HepG2 (cell line): ENCODE measurements around the gene ZNF211. TPM values are rescaled to one million over a fixed set of nuclear protein-coding genes. Genes with fewer than 3 reads are reported as not detected.
A peak's percentile ranks its signal among the peaks of the same experiment; 100 is the strongest.

Experiments
- ARHGAP35 ChIP-seq: sonication (generic); formaldehyde crosslinking; IDR thresholded peaks from 2 replicates; pipeline ENCODE4 v1.9.0; 2022; ENCODE audit warnings: mild to moderate bottlenecking, inconsistent platforms, moderate library complexity, missing genetic modification reagents, borderline replicate concordance
- ATM ChIP-seq: fragments of 450-650 bp; IDR thresholded peaks from 2 replicates; pipeline ENCODE4 v1.7.1; 2017; ENCODE audit warnings: mild to moderate bottlenecking, borderline replicate concordance
- FOXK2 ChIP-seq: fragments of 450-650 bp; IDR thresholded peaks from 2 replicates; pipeline ENCODE4 v1.6.1; 2016
- FOXM1 ChIP-seq: sonication (generic); formaldehyde crosslinking; IDR thresholded peaks from 2 replicates; pipeline ENCODE4 v1.5.0; 2020; ENCODE audit warnings: missing genetic modification reagents
- GPN1 ChIP-seq: sonication (generic); formaldehyde crosslinking; IDR thresholded peaks from 2 replicates; pipeline ENCODE4 v1.5.1; 2020; ENCODE audit warnings: missing genetic modification reagents, borderline replicate concordance
- HNRNPUL1 ChIP-seq: fragments of 200-400 bp; formaldehyde crosslinking; IDR thresholded peaks from 2 replicates; pipeline ENCODE4 v1.6.1; 2017; ENCODE audit warnings: low read depth, mild to moderate bottlenecking, low read length, moderate library complexity
- MAFK ChIP-seq, 2 experiments: IDR thresholded peaks in 1 of 2; conservative IDR thresholded peaks in 1 of 2; 2 replicates each; pipeline ENCODE4 v1.6.1; 2011; ENCODE audit warnings: improper control_type of control experiment in 2 of 2, low read length in 2 of 2
- MXD4 ChIP-seq: IDR thresholded peaks from 2 replicates; pipeline ENCODE4 v1.6.1; 2016; ENCODE audit warnings: mild to moderate bottlenecking, missing biosample characterization, missing genetic modification reagents
- MYPOP ChIP-seq: sonication (generic); formaldehyde crosslinking; IDR thresholded peaks from 2 replicates; pipeline ENCODE4 v1.8.1; 2023; ENCODE audit warnings: mild to moderate bottlenecking, moderate library complexity, missing genetic modification reagents
- NFE2L2 ChIP-seq: fragments of 150-350 bp; IDR thresholded peaks from 2 replicates; pipeline ENCODE4 v1.6.1; 2014; ENCODE audit warnings: low read length
- NR0B2 ChIP-seq: sonication (generic); formaldehyde crosslinking; IDR thresholded peaks from 2 replicates; pipeline ENCODE4 v1.4.0; 2020; ENCODE audit warnings: mild to moderate bottlenecking, missing genetic modification reagents
- PITX1 ChIP-seq: sonication (generic); formaldehyde crosslinking; IDR thresholded peaks from 2 replicates; pipeline ENCODE4 v1.5.1; 2020; ENCODE audit warnings: mild to moderate bottlenecking, missing genetic modification reagents
- POLR2AphosphoS2 ChIP-seq: IDR thresholded peaks from 2 replicates; pipeline ENCODE4 v1.6.1; 2011; ENCODE audit warnings: low read depth, low read length, improper control_type of control experiment
- POLR2AphosphoS5 ChIP-seq: IDR thresholded peaks from 2 replicates; pipeline ENCODE4 v1.6.1; 2012; ENCODE audit warnings: low read depth, low read length
- RELA ChIP-seq: sonication (generic); formaldehyde crosslinking; IDR thresholded peaks from 2 replicates; pipeline ENCODE4 v1.4.0; 2020; ENCODE audit warnings: missing genetic modification reagents
- SKI ChIP-seq: fragments of 450-650 bp; IDR thresholded peaks from one replicate; pipeline ENCODE4 v1.6.1; 2018; ENCODE audit warnings: mild to moderate bottlenecking; ENCODE audit not compliant: partially characterized antibody
- SMYD3 ChIP-seq: sonication (generic); formaldehyde crosslinking; IDR thresholded peaks from 2 replicates; pipeline ENCODE4 v1.8.1; 2023; ENCODE audit warnings: mild to moderate bottlenecking, missing genetic modification reagents
- SNAI1 ChIP-seq: sonication (generic); formaldehyde crosslinking; IDR thresholded peaks from 2 replicates; pipeline ENCODE4 v1.5.0; 2020; ENCODE audit warnings: mild to moderate bottlenecking, missing genetic modification reagents, borderline replicate concordance
- ZBTB39 ChIP-seq: sonication (generic); formaldehyde crosslinking; IDR thresholded peaks from 2 replicates; pipeline ENCODE4 v1.5.0; 2020; ENCODE audit warnings: missing genetic modification reagents
- ZBTB43 ChIP-seq: sonication (generic); formaldehyde crosslinking; conservative IDR thresholded peaks from 2 replicates; pipeline ENCODE4 v1.4.0; 2020; ENCODE audit warnings: missing genetic modification reagents
- ZFP41 ChIP-seq: sonication (generic); formaldehyde crosslinking; IDR thresholded peaks from 2 replicates; pipeline ENCODE4 v1.4.0; 2020; ENCODE audit warnings: mild to moderate bottlenecking, missing genetic modification reagents, borderline replicate concordance
- ZMYM4 ChIP-seq: sonication (generic); formaldehyde crosslinking; IDR thresholded peaks from 2 replicates; pipeline ENCODE4 v1.8.1; 2023; ENCODE audit warnings: mild to moderate bottlenecking, missing genetic modification reagents
- ZNF124 ChIP-seq: sonication (generic); formaldehyde crosslinking; IDR thresholded peaks from 2 replicates; pipeline ENCODE4 v1.4.0; 2020; ENCODE audit warnings: missing genetic modification reagents
- ZNF446 ChIP-seq: sonication (generic); formaldehyde crosslinking; IDR thresholded peaks from 2 replicates; pipeline ENCODE4 v1.5.0; 2020; ENCODE audit warnings: mild to moderate bottlenecking, missing genetic modification reagents
- ZNF468 ChIP-seq: sonication (generic); formaldehyde crosslinking; IDR thresholded peaks from 2 replicates; pipeline ENCODE4 v1.8.0; 2022; ENCODE audit warnings: mild to moderate bottlenecking, moderate library complexity, missing genetic modification reagents
- ZNF543 ChIP-seq: sonication (generic); formaldehyde crosslinking; IDR thresholded peaks from 2 replicates; pipeline ENCODE4 v1.4.0; 2020; ENCODE audit warnings: mild to moderate bottlenecking, missing genetic modification reagents
- ZNF563 ChIP-seq: sonication (generic); formaldehyde crosslinking; IDR thresholded peaks from 2 replicates; pipeline ENCODE4 v1.8.0; 2022; ENCODE audit warnings: mild to moderate bottlenecking, moderate library complexity, missing genetic modification reagents
- polyA plus RNA-seq, 8 experiments: library from polyadenylated mRNA; depleted of rRNA in 3 of 8; stranded (reverse) in 7 of 8; unstranded in 1 of 8; fragments of >200 nt; fragmentation: Illumina TruSeq in 4 of 8; extraction: Trizol in 4 of 8; gene quantifications; 2 replicates each; pipeline versions ENCODE4 v1.2.1 to v1.2.3, GENCODE V29; 2011 to 2016; ENCODE audit warnings: low read depth in 4 of 8, missing spikeins in 1 of 8, mixed read lengths in 1 of 8; ENCODE audit not compliant: insufficient read depth in 1 of 8
- total RNA-seq, 5 experiments: library from RNA; depleted of rRNA; stranded (reverse); fragments of >200 nt; fragmentation: Illumina TruSeq; extraction: Trizol; gene quantifications; 2 replicates each; pipeline ENCODE4 v1.2.3, GENCODE V29; 2016; ENCODE audit warnings: low read depth in 1 of 5

ZNF211 gene
- total and polyA plus RNA-seq, 2 of the 13 experiments (the other 11 are each of a cell fraction or from before 2014, with no cell fraction given) = 9.9 to 11.2 TPM

GRCh38 chr19:57664269-57665127 lies 31.5 kb downstream of the ZNF211 start (continued):
- TF ChIP-seq SKI = no peak
- no peak for TF ChIP-seq NR0B2 (CRISPR knock-in tag)
- TF ChIP-seq NFE2L2 = no peak
- TF ChIP-seq GPN1 (CRISPR knock-in tag) = no peak
- TF ChIP-seq POLR2AphosphoS5 = no peak
- no peak for TF ChIP-seq SNAI1
- TF ChIP-seq MXD4 = no peak
- TF ChIP-seq ZFP41 = no peak
- no peak for TF ChIP-seq ZNF446
- TF ChIP-seq RELA = no peak
- no peak for TF ChIP-seq ZBTB39 (CRISPR knock-in tag)
- no peak for TF ChIP-seq FOXK2
- TF ChIP-seq FOXM1 (CRISPR knock-in tag) = no peak
- TF ChIP-seq ZBTB43 (CRISPR knock-in tag) = no peak
- TF ChIP-seq MAFK (conservative IDR thresholded peaks at IDR 0.05 in 1 of 2, IDR thresholded peaks at IDR 0.05 in 1 of 2; ENCODE audit: low read length in 2 of 2) = no peak
- 0 out of 2 replicates have a peak, but pooled peaks have one; percentile 48 for TF ChIP-seq ZNF124
- peak; percentile 46; the same call in 1 of the 2 replicates for TF ChIP-seq ZNF543 (CRISPR knock-in tag)
- TF ChIP-seq MYPOP (CRISPR knock-in tag) = peak; percentile 77; the same call in 1 of the 2 replicates
- no peak for TF ChIP-seq SMYD3 (CRISPR knock-in tag)
- no peak for TF ChIP-seq HNRNPUL1
- TF ChIP-seq ATM = no peak
- 0 out of 2 replicates have a peak, but pooled peaks have one; percentile 24 for TF ChIP-seq ZNF563 (CRISPR knock-in tag)
- peak; percentile 26; the same call in 1 of the 2 replicates for TF ChIP-seq ARHGAP35 (CRISPR knock-in tag)
- no peak for TF ChIP-seq ZNF468 (CRISPR knock-in tag)
- peak; percentile 57 for TF ChIP-seq ZMYM4
- no peak for TF ChIP-seq POLR2AphosphoS2
- no peak for TF ChIP-seq PITX1 (CRISPR knock-in tag)
